ENCODE results near the gene MED8.

The MED8 gene

GRCh38 chr1:43389326-43390313 is at the start of gene MED8, which contains the start of gene SZT2:
Gene MED8 (minus strand): TSS chr1:43389800. CDS start chr1:43389764, 36 bp downstream.
Gene SZT2 (plus strand): TSS chr1:43389899. CDS start chr1:43389969, 70 bp downstream.
- peak; percentile 96 for DNase-seq (ENCODE audit: low spot score)

GRCh38 chr1:43438953-43439581 is 49.5 kb upstream of the MED8 start:
- no peak for DNase-seq (ENCODE audit: low spot score)

- no peak for DNase-seq (ENCODE audit: low spot score)
Measured at GRCh38 chr1:43438576-43438952, 49.0 kb upstream of the MED8 start.

GRCh38 chr1:43438006-43438405 is 48.4 kb upstream of the MED8 start:
- no peak for DNase-seq (ENCODE audit: low spot score)

- no peak for DNase-seq (ENCODE audit: low spot score)
Measured at GRCh38 chr1:43437031-43437973, 47.7 kb upstream of the MED8 start.

GRCh38 chr1:43436371-43436770 is 46.8 kb upstream of the MED8 start:
- DNase-seq (ENCODE audit: low spot score): no peak

- no peak for DNase-seq (ENCODE audit: low spot score)
Measured at GRCh38 chr1:43435146-43436145, 45.8 kb upstream of the MED8 start.

- DNase-seq (ENCODE audit: low spot score): no peak
Measured at GRCh38 chr1:43434256-43434655, 44.7 kb upstream of the MED8 start.

- no peak for DNase-seq (ENCODE audit: low spot score)
Measured at GRCh38 chr1:43432907-43433306, 43.3 kb upstream of the MED8 start.

- DNase-seq (ENCODE audit: low spot score): no peak
Measured at GRCh38 chr1:43432171-43432860, 42.7 kb upstream of the MED8 start.

GRCh38 chr1:43431676-43432075 is 42.1 kb upstream of the MED8 start:
- no peak for DNase-seq (ENCODE audit: low spot score)

GRCh38 chr1:43430831-43431230 is 41.2 kb upstream of the MED8 start:
- no peak for DNase-seq (ENCODE audit: low spot score)

- DNase-seq (ENCODE audit: low spot score): no peak
Measured at GRCh38 chr1:43427941-43428340, 38.3 kb upstream of the MED8 start.

- no peak for DNase-seq (ENCODE audit: low spot score)
Measured at GRCh38 chr1:43427524-43427923, 37.9 kb upstream of the MED8 start.

- DNase-seq (ENCODE audit: low spot score): no peak
Measured at GRCh38 chr1:43426221-43426620, 36.6 kb upstream of the MED8 start.

GRCh38 chr1:43425045-43425444 is 35.4 kb upstream of the MED8 start:
- no peak for DNase-seq (ENCODE audit: low spot score)

- no peak for DNase-seq (ENCODE audit: low spot score)
Measured at GRCh38 chr1:43423672-43424550, 34.3 kb upstream of the MED8 start.

GRCh38 chr1:43422995-43423671 is 33.5 kb upstream of the MED8 start:
- no peak for DNase-seq (ENCODE audit: low spot score)

All from HuH-7 (cell line).